Activated CD4-positive, alpha-beta T cell treated with anti-CD3 and anti-CD28 coated beads for 48 hours (primary cell): Measurements from ENCODE around the gene TFCP2.
"Not testable (repeated sequence)": the region's sequence is repeated elsewhere in the genome, so short reads cannot be mapped to it uniquely, and the experiment has no call there.

Experiments used
- DNase-seq: peaks from one replicate; pipeline ENCODE4 v3.0.0-alpha.2; 2020

The TFCP2 gene, protein sequence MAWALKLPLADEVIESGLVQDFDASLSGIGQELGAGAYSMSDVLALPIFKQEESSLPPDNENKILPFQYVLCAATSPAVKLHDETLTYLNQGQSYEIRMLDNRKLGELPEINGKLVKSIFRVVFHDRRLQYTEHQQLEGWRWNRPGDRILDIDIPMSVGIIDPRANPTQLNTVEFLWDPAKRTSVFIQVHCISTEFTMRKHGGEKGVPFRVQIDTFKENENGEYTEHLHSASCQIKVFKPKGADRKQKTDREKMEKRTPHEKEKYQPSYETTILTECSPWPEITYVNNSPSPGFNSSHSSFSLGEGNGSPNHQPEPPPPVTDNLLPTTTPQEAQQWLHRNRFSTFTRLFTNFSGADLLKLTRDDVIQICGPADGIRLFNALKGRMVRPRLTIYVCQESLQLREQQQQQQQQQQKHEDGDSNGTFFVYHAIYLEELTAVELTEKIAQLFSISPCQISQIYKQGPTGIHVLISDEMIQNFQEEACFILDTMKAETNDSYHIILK

DNA sequence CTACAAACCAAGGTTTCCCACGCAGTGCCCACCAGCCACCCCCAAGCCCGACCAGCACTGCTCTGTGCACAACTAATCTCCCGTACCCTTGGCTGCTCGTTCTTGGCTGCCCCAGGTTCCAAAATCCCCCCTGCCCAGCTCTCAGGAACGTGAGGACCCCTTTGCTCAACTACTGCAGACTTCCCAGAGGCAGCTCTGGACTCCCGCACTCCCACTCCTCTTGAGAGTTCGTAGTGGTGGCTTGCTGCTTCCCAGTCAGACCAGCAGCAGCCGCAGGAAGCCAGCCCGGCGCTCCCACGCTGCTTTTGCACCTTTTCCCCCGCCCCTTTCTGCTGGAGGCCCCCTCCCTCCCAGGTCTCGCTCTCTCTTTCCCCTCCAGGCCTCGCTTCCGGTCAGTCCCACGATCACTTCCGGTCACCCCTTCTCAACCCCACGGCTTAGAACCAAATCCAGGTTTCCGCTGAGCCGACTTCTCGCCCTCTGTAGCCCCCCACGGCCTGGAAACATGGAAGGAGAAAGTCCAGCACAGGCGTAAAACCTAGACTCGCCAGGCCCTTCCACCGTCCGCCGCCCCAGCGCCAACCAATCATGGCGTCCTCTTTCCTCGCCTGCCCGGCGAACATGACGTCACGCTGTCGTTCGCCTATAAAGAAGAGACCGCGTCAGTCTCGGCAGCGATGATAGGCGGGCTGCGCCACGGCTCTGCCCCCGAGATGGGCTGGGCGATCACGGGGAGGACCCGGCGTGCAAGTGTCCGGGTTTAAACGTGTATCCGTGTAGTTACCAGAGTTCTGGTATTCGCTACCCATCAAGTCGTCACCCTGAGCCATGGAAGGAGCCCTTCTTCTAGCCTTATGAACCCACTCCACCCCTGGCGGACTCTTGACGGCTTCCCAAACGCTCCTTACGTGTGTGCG, at the start of gene TFCP2:
Gene TFCP2, minus strand, starts transcription at position 621 of the 917 bp plus-strand sequence. CDS start 713 bp downstream, outside the sequence.
- DNase-seq, result peak; percentile 95

DNA sequence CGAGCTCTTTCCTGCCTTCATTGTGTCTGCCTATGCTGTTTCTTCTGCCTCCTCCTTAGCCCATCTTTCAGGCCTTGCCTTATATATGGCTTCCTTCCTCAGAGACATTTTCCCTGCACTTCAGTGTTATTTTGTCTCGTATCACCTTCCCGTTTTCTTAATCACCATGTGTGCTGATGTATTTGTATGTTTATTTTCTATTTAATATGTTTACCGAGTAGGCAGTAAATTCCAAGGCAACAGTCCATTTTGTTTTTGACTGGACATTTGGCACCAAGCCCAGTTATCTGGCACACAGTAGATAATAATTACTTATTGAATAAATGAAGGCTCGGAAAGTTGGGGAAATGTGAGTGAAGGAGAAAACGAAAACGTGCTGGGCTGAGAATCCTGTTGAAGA, 49.5 kb upstream of the TFCP2 start:
- DNase-seq, result no peak

DNA sequence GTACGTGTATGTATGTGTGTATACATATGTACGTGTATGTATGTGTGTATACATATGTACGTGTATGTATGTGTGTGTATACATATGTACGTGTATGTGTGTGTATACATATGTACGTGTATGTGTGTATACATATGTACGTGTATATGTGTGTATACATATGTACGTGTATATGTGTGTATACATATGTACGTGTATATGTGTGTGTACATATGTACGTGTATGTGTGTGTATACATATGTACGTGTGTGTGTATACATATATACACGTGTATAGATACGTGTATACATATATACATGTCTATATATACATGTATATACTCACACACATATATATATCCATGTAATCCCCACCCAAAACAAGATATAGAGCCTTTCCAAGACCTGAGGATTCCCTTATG, 46.9 kb upstream of the TFCP2 start:
- DNase-seq, result not testable (repeated sequence)

DNA sequence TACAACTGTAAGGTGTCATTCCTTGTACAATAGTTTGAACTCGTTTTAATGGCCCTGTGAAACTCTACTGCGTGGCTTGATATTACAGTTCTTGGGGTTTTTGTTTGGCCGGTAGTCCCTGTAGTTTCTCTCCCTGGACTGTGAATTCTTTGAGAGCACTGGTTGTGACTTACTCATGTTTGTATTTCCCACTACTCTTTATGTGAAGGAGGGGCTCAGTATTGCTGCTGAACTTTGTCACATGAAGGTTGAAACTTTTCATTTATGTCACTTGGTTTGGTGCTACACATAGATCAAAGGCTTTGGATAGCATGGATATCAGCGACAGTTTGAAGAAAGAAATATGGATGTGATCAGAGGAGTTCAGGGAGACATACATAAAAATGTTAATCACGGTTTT, 46.4 kb upstream of the TFCP2 start:
- no peak for DNase-seq

DNA sequence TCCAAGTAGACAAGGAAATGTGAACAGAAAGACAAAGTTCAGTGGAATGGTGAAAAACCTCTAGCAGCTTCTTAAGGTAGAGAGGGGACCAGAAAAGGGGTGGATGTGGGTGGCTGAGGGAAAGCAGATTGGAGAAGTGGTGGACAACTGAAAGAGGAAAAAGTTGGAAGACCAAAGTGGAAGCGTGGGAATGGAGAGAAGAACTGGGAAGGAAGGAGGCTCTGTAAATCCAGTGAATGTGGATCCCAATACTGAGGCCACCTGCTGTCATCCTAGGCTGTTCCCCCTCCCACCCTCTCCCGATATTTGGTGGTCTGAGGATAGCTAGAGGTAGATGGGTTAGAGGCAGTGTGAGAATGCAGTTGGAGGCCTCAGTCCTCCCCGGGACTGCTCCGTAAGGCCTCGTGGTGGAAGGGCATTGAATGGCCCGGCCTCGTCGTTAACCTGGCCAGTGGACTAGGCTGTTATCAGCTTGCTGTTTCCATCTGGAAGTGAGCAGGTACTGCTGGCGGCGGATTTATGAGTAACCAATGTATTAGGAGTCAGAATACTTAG, 45.7 kb upstream of the TFCP2 start:
- peak; percentile 16 for DNase-seq

DNA sequence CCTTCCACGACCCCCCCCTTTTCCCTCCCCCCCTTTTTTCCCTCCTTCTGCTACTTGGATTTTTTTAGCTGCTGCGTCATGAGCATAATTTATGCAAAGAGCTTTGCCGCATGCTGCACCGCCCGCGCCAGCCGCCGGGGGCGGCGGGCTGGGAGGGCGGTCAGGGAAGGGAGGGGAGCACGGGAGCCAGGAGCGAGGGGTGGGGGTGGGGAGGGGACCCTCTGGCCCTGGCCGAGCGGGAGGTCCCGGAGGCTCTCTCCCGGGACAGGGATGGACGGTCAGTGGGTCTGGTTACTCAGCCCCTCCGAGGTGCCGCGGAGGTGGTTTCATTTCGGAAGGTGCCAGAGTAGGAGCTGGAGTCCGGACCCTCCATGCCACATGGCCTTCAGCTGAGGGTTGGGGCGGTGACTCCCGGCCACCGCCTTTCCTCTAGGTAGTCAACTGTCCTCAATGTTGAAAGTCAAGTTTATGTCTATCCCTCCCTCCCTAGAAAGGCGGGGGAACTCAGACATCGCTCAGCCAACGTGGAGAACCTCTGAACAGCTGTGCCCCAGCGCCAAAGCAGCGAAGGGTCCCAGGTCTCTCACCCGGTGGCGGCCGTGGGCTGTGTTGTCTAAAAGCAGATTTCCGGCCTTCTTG, 45.2 kb upstream of the TFCP2 start, which contains the start of gene POU6F1:
Gene POU6F1, minus strand, starts transcription at position 95 of the 639 bp plus-strand sequence. CDS start 11,226 bp downstream, outside the sequence.
- peak; percentile 73 for DNase-seq

DNA sequence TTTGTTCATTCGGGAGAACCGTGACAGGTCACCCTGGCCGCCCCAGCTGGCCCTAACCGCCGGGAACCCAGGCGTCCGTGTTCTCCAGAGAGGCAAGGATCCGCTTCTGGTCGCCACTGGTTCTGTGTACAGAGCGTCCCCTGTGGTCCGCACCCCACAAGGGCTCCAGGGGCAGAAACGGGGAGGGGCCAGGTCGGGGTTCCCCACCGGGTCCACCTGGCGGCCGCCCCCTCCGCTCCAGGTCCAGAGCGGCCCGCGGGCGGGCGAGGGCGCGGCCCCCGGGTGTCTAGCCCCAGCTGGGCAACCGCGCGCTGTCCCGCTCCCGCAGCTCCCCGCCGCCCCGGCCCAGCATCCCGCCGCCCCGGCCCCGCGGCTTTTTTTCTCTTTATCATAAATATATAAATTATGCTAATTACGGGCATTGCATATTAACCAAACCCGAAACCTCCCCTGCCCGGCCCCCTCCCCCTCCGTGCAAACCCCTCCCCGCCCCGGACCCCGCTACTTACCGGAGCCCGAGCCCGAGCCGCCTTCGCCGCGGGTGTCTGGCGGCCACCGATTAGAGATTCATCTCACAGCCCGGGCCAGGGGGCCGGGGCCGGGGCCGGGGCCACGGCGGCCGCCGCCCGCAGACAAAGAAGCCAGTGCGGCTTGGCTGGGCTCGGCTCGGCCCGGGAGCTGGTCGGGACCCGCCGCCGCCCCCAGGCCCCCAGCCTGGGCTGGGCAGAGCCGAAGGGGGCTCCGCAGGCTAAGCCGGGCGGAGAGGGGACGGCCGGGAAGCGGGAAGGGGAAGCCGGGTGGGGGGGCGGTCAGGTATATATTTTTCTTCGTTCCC, 44.4 kb upstream of the TFCP2 start:
- DNase-seq, result peak; percentile 48

DNA sequence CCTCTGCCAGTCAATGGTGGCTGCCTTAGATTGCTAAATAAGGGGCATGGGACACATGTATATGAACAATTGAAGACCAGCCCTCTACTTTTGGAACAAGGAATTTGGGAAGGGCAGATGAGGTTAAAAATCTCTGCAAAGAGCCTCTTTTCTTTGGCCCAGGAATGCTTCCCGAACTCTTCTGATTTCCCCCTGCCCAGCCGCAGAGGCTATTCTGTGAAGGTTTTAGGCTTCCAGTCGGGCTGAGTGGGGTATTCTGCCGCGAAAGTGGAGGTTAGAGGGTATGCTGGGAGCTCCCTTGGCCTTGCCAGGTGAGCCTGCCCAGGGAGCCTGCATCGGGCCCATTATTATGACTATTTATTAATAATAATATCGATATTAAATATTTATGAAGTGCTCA, 43.7 kb upstream of the TFCP2 start:
- DNase-seq, result no peak

DNA sequence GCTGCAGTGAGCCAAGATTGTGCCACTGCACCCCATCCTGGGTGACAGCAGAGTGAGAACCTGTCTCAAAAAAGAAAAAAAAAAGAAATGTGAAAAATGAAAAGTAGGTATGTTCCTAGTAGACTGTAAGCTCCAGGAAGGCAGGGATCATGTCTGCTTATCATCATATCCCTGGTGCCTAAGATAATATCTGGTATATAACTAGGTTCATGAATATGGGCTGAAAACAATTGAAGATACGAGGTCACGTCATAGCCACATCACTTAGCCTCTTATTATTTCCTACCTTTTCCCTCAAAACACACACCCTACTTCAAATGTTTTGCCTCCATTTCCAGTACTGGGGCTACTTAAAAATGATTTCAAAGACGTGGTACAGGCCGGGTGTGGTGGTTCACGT, 42.0 kb upstream of the TFCP2 start:
- DNase-seq, result no peak

DNA sequence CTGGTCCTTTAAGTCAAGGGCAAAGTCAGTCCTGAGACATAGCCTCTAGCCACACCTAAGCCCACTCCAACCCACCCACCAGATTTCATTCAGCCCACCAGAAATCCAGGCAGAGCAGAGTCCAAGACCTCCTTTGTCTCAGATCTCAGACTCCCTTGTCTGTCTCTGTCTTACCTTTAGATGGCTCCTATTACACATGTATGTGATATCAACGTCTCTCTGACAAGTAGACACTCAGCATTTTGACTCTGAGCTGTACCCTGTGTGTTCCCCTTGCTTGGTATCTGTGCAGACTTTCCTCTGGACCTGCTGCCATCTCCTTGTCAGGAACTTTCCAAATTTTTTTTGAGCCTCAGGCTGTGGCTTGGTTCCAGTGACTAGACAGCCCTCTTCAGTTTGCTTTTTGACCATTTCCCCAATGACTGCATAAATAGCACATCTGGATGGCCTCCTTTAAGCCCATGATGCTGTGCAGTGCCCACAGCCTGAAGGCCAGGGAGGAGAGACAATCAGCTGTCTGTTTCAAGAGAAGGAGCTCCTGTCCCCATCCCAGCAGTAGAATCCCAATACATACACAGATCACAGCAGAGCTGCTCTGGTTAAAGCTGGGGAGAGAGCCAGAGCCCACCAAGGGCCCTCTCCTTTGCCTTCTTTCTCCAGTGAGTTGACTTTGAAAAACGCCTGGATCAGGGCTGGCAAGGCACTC, 37.9 kb upstream of the TFCP2 start:
- no peak for DNase-seq

DNA sequence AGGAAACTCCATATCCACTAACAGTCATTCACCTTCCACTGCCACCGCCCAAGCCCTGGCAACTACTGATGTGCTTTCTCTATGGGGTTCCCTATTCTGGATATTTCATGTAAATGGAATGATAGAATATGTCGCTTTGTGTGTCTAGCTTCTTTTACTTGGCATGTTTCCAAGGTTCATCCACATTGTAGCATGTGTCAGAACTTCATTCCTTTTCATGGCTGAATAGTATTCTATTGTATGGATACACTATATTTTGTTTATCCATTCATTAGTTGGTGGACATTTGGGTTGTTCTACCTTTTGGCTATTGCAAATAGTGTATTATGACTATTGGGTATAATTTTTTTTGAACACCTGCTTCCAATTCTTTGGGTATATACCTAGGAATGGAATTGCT, 36.3 kb upstream of the TFCP2 start:
- no peak for DNase-seq

DNA sequence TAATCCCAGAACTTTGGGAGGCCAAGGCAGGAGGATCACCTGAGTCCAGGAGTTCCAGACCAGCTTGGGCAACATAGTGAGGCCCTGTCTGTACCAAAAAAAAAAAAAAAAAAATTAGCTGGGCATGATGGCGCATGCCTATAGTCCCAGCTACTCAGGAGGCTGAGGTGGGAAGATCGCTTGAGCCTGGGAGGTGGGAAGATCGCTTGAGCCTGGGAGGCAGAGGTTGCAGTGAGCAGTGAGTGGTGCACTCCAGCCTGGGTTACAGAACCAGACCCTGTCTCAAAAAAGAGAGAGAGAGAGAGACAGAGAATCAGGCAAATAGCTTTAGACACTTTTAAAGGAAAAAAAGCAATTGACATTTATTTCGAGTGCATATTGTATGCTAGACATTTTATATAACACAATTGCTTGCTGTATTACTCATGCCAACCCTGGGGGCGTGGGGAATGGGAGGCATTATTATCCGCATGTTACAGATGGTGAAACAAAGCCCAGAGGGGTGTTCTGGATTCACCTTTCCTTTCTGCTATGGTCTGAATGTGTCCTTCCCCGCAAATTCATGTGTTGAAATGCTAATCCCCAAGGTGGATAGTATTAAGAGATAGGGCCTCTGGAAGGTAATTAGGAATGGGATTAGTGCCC, 35.2 kb upstream of the TFCP2 start:
- DNase-seq, result no peak

DNA sequence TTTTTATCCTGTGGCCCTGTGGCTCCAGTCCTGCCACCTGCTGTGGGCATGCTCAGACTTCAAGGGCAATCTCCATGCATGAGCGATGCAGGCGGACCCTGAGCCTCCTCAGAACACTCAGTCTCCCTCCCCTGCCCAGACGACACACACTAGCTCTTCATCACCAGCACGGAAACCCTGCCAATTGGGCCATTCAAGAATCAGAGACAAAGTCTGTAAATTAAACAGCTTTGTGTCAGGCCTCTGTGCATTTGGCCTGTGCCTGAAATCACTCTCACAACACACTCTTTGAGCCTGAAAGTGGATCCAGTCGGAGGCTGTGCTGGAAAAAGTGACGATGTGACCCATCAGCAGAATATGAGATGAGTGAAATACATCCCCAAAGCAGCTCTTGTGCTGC, 32.4 kb upstream of the TFCP2 start:
- DNase-seq, result no peak

DNA sequence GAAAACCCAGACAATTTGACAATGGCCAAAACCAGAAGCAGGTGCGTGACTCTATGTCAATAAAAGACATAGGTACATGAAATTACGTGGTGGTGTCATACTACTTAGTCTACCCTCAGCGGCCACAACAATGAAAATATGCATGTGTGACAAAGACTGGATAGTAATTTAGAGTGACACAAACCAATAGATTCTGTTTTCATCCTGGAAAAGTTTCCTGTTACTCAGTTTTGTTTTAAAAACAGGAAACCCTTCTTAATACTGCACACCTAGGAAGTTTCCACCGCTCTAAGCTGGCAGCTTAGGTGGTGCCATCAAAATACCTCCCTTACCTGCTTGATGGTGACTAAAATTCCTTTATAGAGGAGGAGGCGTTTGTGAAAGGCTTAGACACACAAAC, 29.8 kb upstream of the TFCP2 start:
- no peak for DNase-seq

DNA sequence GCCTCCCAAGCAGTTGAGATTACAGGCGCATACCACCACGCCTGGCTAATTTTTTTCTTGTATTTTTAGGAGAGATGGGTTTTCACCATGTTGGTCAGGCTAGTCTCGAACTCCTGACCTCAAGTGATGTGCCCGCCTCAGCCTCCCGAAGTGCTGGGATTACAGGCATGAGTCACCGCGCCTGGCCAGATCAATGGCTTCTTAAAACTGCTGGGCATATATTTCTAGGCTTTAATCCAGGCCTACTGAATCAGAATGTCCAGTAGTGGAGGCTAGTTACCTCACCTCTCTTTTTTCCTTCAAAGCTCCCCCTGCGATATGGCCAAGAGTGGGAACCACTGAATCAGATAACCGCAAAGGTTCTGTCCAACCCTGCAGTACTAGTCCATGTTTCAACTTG, 27.9 kb upstream of the TFCP2 start:
- no peak for DNase-seq

DNA sequence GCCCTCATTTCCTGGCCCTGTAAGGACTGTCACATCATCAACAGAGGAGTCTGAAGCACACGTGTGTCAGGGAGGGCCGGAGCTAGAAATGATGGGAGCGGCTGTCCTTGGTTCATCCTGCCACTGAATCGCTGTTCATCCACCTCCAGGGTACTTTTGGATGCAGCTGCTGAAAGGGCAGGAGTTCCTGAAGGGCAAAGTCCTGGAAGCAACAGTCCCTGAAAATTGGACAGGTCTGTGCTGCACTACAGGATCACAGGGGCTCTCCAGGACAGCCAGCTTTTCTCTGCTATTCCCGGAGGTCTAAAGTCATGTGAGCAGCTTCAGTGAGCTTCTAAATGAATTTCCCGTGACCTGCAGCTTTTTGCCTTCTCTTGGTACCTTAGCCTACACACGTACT, 27.2 kb upstream of the TFCP2 start:
- DNase-seq, result no peak

DNA sequence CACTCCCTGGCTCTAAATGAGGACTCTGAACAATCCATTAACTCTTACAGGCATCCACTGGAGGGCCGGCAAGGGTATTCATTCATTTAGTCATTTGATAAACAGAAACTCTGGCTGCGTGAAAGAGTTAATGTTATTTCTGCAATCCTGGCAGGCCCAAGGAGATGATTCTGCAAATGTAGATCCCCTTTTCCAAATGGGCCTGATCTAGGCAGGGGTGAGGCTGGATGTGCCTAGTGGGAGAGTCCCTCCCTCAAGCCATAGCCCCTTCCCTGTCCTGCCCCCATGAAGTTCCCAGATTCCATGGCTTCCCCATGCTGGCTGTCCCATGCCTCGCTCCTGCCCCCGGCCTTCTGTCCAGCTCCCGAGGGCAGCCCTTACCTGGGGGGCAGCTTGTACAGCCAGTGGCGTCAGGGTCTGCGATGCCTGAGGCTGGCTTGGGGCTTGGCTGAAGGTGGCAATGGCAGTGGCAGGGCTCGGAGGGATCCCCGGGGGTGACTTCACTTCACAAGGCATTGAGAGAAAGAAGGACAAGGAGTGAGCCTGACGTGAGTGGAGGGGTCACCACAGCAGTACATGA, 26.5 kb upstream of the TFCP2 start:
- DNase-seq, result no peak

DNA sequence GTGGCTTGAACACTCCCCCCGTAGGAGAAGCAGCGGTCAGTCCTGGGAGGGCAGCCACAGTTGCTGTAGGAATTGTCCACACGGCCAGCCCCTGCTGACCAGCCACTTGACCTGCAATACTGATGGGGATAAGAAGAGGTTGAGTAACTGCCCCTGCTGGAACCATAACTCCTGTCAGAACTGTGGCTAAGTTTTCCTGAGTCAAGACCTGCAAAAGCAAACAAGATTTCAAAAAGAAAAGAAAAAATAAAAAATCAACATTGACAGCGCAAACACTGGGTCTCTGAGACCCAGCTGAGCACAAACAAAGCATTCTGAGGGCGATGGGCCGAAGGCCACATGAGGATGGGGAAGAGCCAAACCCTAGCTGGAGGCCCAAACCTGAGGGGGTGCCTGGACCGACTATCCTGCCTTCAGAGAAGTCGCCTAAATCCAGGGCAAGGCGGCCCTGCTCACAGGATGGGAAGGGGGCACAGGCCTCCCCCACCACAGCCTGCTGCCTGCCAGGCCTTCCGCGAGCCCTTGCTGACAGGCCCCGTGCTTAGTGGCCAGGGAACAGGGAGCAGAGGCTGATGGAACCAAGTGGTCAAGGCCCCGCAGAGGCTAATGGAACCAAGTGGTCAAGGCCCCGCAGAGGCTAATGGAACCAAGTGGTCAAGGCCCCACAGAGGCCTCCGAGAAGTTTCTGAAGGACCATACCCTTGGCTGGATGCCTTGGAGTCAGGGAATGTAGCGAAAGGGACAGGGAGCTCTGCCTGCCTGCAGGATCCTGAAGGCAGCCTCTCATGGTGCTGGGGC, 25.8 kb upstream of the TFCP2 start:
- no peak for DNase-seq
